Tibial nerve (tissue), 4 donors: ENCODE measurements around the gene ACAD11. TPM values are rescaled to one million over a fixed set of nuclear protein-coding genes. Genes with fewer than 3 reads are reported as not detected.

Experiments used
- DNase-seq, 2 donors: peaks; one replicate each; pipeline ENCODE4 v3.0.0-alpha.2; 2019; ENCODE audit warnings: low spot score in 2 of 2
- H3K27ac ChIP-seq, 4 donors: fragments of 200-600 bp; sonication (generic) in 3 of 4; one replicate each; pipeline ENCODE4 v1.5.1; 2017 to 2019; ENCODE audit warnings: mild to moderate bottlenecking in 1 of 4
- H3K27me3 ChIP-seq, 2 donors: fragments of 200-600 bp; sonication (generic) in 1 of 2; one replicate each; pipeline versions ENCODE4 v1.5.1 to v1.6.0; 2017 to 2019
- H3K36me3 ChIP-seq, 3 donors: fragments of 200-600 bp; sonication (generic); one replicate each; pipeline ENCODE4 v1.5.1; 2018 to 2019
- H3K4me1 ChIP-seq, 4 donors: fragments of 200-600 bp; sonication (generic) in 3 of 4; one replicate each; pipeline ENCODE4 v1.5.1; 2017 to 2019
- H3K4me3 ChIP-seq, 4 donors: fragments of 200-600 bp; sonication (generic) in 3 of 4; one replicate each; pipeline ENCODE4 v1.5.1; 2017 to 2019; ENCODE audit warnings: mild to moderate bottlenecking in 1 of 4, moderate library complexity in 1 of 4
- H3K9me3 ChIP-seq, 4 donors: fragments of 200-600 bp; sonication (generic) in 3 of 4; one replicate each; pipeline ENCODE4 v1.5.1; 2017 to 2019
- EP300 ChIP-seq, 2 donors: sonication (generic); formaldehyde crosslinking; IDR thresholded peaks; one replicate each; pipeline ENCODE4 v1.6.1; 2017; ENCODE audit warnings: antibody characterized with exemption in 2 of 2, mild to moderate bottlenecking in 1 of 2
- POLR2A ChIP-seq, 2 donors: fragments of 450-650 bp; IDR thresholded peaks; one replicate each; pipeline ENCODE4 v1.6.1; 2017; ENCODE audit warnings: antibody characterized with exemption in 2 of 2, mild to moderate bottlenecking in 2 of 2, moderate library complexity in 2 of 2
- WGBS, 2 donors: methylation state at CpG; one replicate each; pipeline ENCODE4 v1.1.5; 2018; 5-methylcytosine and 5-hydroxymethylcytosine counted together
- total RNA-seq, 4 donors: library from RNA; depleted of rRNA; stranded (reverse); fragments of >200 nt; gene quantifications; one replicate each; pipeline ENCODE4 v1.1.0, GENCODE V29; 2016
- TF ChIP-seq, protein P1 (sequence below), 5 experiments: fragments of 200-600 bp in 3 of 5; fragments of 450-650 bp in 2 of 5; sonication (generic) in 3 of 5; IDR thresholded peaks; one replicate each; pipeline ENCODE4 v1.5.1; 2016 to 2019; ENCODE audit warnings: antibody characterized with exemption in 5 of 5, mild to moderate bottlenecking in 3 of 5, moderate library complexity in 2 of 5

The ACAD11 gene
- total RNA-seq, 4 donors from 2014 or later, result 39.2 to 69.9 (median 59.4) TPM

DNA sequence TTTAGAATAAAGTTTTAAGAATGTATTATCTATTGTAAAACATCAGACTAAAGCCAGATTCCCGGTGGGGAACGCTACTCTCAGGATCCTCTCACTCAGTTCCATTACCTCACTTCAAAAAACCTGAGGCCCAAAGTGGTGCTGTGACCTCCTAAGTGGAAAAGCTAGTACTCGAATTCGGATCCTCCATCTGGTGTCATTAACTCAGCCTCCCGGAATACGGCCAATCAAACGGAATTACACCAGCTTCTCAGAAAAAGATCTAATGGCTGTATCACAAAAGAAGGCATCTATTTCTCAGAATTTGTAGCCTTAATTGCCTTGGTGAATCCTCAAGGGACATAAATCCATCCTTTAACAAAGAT is 627 bp downstream of the ACAD11 start:
- WGBS, 2 donors, result 4 to 6% methylated on average over 7 of the region's 7 CpGs
- H3K36me3 ChIP-seq, result no peaks in the 10 kb centered on the region
- peak in 1 of 2 donors; percentile 17 for DNase-seq
- peaks cover 0 to 38% (median 16%) of the 10 kb centered on the region in 4 donors for H3K4me1 ChIP-seq
- TF ChIP-seq POLR2A (IDR thresholded peaks at IDR 0.05) (no peak), EP300 (IDR thresholded peaks at IDR 0.05) (no peak)
- TF ChIP-seq, protein P1, sequence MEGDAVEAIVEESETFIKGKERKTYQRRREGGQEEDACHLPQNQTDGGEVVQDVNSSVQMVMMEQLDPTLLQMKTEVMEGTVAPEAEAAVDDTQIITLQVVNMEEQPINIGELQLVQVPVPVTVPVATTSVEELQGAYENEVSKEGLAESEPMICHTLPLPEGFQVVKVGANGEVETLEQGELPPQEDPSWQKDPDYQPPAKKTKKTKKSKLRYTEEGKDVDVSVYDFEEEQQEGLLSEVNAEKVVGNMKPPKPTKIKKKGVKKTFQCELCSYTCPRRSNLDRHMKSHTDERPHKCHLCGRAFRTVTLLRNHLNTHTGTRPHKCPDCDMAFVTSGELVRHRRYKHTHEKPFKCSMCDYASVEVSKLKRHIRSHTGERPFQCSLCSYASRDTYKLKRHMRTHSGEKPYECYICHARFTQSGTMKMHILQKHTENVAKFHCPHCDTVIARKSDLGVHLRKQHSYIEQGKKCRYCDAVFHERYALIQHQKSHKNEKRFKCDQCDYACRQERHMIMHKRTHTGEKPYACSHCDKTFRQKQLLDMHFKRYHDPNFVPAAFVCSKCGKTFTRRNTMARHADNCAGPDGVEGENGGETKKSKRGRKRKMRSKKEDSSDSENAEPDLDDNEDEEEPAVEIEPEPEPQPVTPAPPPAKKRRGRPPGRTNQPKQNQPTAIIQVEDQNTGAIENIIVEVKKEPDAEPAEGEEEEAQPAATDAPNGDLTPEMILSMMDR (IDR thresholded peaks at IDR 0.05), result no peak
- peak overlapping the region; percentile 81 to 96 (median 92) for H3K27ac ChIP-seq
- peak overlapping the region; percentile 66 to 92 (median 80) for H3K4me3 ChIP-seq
- no peaks in the 10 kb centered on the region for H3K27me3 ChIP-seq
- H3K9me3 ChIP-seq, result no peaks in the 10 kb centered on the region

DNA sequence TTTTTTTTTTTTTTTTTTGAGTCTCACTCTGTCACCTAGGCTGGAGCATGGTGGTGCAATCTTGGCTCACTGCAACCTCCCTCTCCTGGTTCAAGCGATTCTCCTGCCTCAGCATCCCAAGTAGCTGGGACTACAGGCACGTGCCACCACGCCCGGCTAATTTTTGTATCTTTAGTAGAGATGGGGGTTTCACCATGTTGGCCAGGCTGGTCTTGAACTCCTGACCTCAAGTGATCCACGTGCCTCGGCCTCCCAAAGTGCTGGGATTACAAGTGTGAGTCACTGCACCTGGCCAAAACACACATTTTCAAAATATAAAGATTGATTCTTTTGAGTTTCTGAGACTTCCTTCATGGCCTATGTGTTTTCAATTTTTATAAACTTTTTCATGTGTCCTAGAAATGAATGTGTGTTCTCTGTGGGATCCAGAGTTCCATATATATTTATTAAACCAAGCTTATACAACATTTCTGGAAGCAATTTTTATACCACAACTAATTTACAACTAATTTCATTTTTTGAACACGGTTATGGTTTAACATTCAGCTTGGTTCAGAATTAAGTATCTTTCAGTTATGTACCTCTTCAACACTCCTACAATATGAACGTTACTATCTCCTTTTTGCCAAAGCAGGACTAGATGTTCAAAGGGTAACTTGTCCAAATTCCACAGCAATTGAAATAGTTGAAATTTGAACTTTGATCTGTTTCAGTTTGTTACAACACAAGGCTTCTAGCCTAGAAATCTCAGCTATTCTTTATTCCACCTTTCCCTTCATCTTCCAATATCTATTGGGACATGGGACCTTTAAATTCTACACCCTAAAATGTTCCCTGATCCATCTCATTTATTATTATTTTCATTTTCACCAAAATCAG is 1.5 kb downstream of the ACAD11 start:
- TF ChIP-seq, protein P1 (IDR thresholded peaks at IDR 0.05), result no peak
- TF ChIP-seq EP300 (IDR thresholded peaks at IDR 0.05) (no peak), POLR2A (IDR thresholded peaks at IDR 0.05) (no peak)
- WGBS, 2 donors, result 84 to 87% methylated on average over 8 of the region's 8 CpGs
- no peak for DNase-seq
- Histone ChIP-seq H3K4me3 (peak overlapping the region in 2 of 4 donors; percentile 66 to 78), H3K4me1 (peaks cover 0 to 43% (median 18%) of the 10 kb centered on the region in 4 donors), H3K36me3 (no peaks in the 10 kb centered on the region), H3K27me3 (no peaks in the 10 kb centered on the region), H3K9me3 (no peaks in the 10 kb centered on the region), H3K27ac (peak overlapping the region in 3 of 4 donors; percentile 87 to 96 (median 96))

DNA sequence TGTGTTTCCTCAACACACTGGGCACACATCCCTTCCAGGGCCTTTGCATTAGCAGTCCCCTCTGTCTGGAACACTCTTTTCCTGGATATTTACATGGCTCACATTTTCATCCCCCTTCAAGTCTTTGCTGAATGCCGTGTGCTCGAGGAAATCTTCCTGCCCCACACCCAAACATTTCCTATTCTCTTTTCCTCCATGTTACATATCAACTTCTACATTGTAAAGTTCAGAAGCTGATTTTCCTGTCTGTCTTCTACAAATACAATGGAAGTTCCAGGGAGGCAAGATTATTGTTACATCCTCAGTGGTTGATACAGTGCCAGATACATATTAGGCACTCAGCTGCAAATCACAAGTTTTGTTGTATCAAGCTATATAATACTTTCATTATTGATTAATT is 4.1 kb downstream of the ACAD11 start:
- DNase-seq, result no peak
- TF ChIP-seq, protein P1 (IDR thresholded peaks at IDR 0.05), result no peak
- TF ChIP-seq EP300 (IDR thresholded peaks at IDR 0.05) (no peak), POLR2A (IDR thresholded peaks at IDR 0.05) (no peak)
- Histone ChIP-seq H3K4me1 (peaks cover 0 to 32% (median 5%) of the 10 kb centered on the region in 4 donors), H3K36me3 (no peaks in the 10 kb centered on the region), H3K27ac (no peak overlapping the region), H3K4me3 (no peak overlapping the region), H3K27me3 (no peaks in the 10 kb centered on the region), H3K9me3 (no peaks in the 10 kb centered on the region)
- 72 to 85% methylated on average over 2 of the region's 2 CpGs for WGBS, 2 donors

DNA sequence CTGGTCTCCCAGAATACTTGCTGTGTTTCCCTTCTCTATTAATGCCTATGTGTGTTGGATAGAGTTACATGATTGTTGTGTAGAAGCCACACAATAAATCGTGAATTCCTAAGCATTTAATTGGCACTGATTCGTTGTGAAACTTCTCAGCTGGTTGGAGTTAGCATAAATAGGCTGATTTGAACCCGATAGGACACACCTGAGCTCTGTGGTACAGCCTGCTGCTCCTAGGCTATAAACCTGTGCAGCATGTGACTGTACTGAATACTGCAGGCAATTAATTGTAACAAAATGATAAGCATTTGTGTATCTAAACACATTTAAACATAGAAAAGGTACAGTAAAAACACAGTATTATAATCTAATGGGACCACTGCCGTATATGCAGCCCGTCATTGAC is 4.9 kb downstream of the ACAD11 start:
- Histone ChIP-seq H3K27ac (no peak overlapping the region), H3K9me3 (no peaks in the 10 kb centered on the region), H3K27me3 (no peaks in the 10 kb centered on the region), H3K4me3 (no peak overlapping the region), H3K4me1 (peaks cover 0 to 36% (median 5%) of the 10 kb centered on the region in 4 donors), H3K36me3 (no peaks in the 10 kb centered on the region)
- DNase-seq, result no peak
- TF ChIP-seq POLR2A (IDR thresholded peaks at IDR 0.05), result no peak
- no peak for TF ChIP-seq EP300 (IDR thresholded peaks at IDR 0.05)
- TF ChIP-seq, protein P1 (IDR thresholded peaks at IDR 0.05), result no peak
- 80 to 87% methylated on average over 5 of the region's 5 CpGs for WGBS, 2 donors

DNA sequence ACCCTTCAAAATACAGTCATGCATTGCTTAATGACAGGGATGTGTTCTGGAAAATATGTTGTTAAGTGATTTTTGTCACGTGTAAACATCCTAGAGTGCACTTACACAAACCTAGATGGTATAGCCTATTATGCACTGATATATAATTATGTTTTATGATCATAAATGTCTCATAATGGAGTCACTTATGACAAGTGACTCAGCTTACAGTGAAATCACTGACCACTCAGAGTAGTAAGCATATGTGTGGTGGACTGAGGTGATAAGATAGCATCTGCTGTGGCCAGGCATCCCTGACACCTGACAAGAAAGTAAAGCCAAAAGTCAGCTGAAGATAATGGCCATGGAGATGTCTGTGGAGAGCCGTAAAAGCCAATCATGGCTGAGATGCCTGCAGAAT is 5.4 kb downstream of the ACAD11 start:
- H3K36me3 ChIP-seq, result no peaks in the 10 kb centered on the region
- TF ChIP-seq EP300 (IDR thresholded peaks at IDR 0.05), result no peak
- TF ChIP-seq POLR2A (IDR thresholded peaks at IDR 0.05), result no peak
- TF ChIP-seq, protein P1 (IDR thresholded peaks at IDR 0.05), result no peak
- H3K4me1 ChIP-seq, result peaks cover 0 to 36% (median 5%) of the 10 kb centered on the region in 4 donors
- DNase-seq, result no peak
- H3K9me3 ChIP-seq, result no peaks in the 10 kb centered on the region
- H3K27ac ChIP-seq, result no peak overlapping the region
- no peaks in the 10 kb centered on the region for H3K27me3 ChIP-seq
- no peak overlapping the region for H3K4me3 ChIP-seq
- WGBS, 2 donors, result 94 to 96% methylated on average over 2 of the region's 2 CpGs
